Mesenchymal stem cell (in vitro differentiated cells and primary cell): ENCODE data around the gene MYRF.

Experiments used
- DNase-seq: peaks from one replicate; pipeline ENCODE4 v3.0.0-alpha.2; 2013
- H2AFZ ChIP-seq: one replicate; pipeline ENCODE4 v1.6.1; 2013; ENCODE audit warnings: low read depth, mild to moderate bottlenecking, control low read depth, inconsistent platforms, low read length, moderate library complexity
- H2AK5ac ChIP-seq: 2 replicates; pipeline ENCODE4 v1.6.1; 2013; ENCODE audit warnings: low read length, moderate library complexity, mild to moderate bottlenecking, inconsistent platforms; ENCODE audit not compliant: severe bottlenecking
- H2BK120ac ChIP-seq: one replicate; pipeline ENCODE4 v1.6.1; 2013; ENCODE audit warnings: low read depth, mild to moderate bottlenecking, inconsistent platforms, low read length, moderate library complexity
- H2BK12ac ChIP-seq, 2 experiments: one replicate each; pipeline ENCODE4 v1.6.1; 2013; ENCODE audit warnings: inconsistent platforms in 2 of 2, low read length in 2 of 2, mild to moderate bottlenecking in 2 of 2, moderate library complexity in 2 of 2, control low read depth in 1 of 2
- H2BK15ac ChIP-seq: one replicate; pipeline ENCODE4 v1.6.1; 2013; ENCODE audit warnings: mild to moderate bottlenecking, low read depth, inconsistent platforms; ENCODE audit not compliant: poor library complexity, severe bottlenecking
- H2BK5ac ChIP-seq: 2 replicates; pipeline ENCODE4 v1.6.1; 2013; ENCODE audit warnings: low read depth, mild to moderate bottlenecking, low read length, control low read depth, inconsistent platforms; ENCODE audit not compliant: poor library complexity, severe bottlenecking
- H3K14ac ChIP-seq, 2 experiments: one replicate each; pipeline ENCODE4 v1.6.1; 2013; ENCODE audit warnings: inconsistent platforms in 2 of 2, low read length in 2 of 2, control low read depth in 1 of 2, mild to moderate bottlenecking in 1 of 2, moderate library complexity in 1 of 2
- H3K18ac ChIP-seq, 2 experiments: one replicate each; pipeline ENCODE4 v1.6.1; 2013; ENCODE audit warnings: inconsistent platforms in 2 of 2, low read length in 2 of 2, control low read depth in 1 of 2, low read depth in 1 of 2, mild to moderate bottlenecking in 1 of 2
- H3K23ac ChIP-seq, 2 experiments: one replicate each; pipeline ENCODE4 v1.6.1; 2013; ENCODE audit warnings: inconsistent platforms in 2 of 2, low read length in 2 of 2, mild to moderate bottlenecking in 2 of 2, moderate library complexity in 2 of 2, control low read depth in 1 of 2
- H3K27ac ChIP-seq: 2 replicates; pipeline ENCODE4 v1.5.1; 2013; ENCODE audit warnings: mild to moderate bottlenecking, moderate library complexity, low read length, control low read depth, inconsistent platforms; ENCODE audit not compliant: poor library complexity, severe bottlenecking
- H3K27me3 ChIP-seq, 2 experiments: 2 replicates each; pipeline versions ENCODE4 v1.6.1 to v1.7.0; 2013; ENCODE audit warnings: low read length in 2 of 2, mild to moderate bottlenecking in 2 of 2, moderate library complexity in 2 of 2, control low read depth in 1 of 2, inconsistent platforms in 1 of 2; ENCODE audit not compliant: control insufficient read depth in 1 of 2, insufficient read depth in 1 of 2
- H3K36me3 ChIP-seq, 2 experiments: 2 replicates each; pipeline versions ENCODE4 v1.6.1 to v1.7.0; 2013; ENCODE audit warnings: low read length in 2 of 2, control low read depth in 1 of 2, inconsistent platforms in 1 of 2, low read depth in 1 of 2, mild to moderate bottlenecking in 1 of 2; ENCODE audit not compliant: insufficient read depth in 2 of 2, control insufficient read depth in 1 of 2
- H3K4ac ChIP-seq, 2 experiments: one replicate each; pipeline ENCODE4 v1.6.1; 2013; ENCODE audit warnings: inconsistent platforms in 2 of 2, low read length in 2 of 2, mild to moderate bottlenecking in 2 of 2, moderate library complexity in 2 of 2, control low read depth in 1 of 2, low read depth in 1 of 2
- H3K4me1 ChIP-seq: 2 replicates; pipeline ENCODE4 v1.6.1; 2013; ENCODE audit warnings: low read depth, low read length, control low read depth; ENCODE audit not compliant: control insufficient read depth, insufficient read depth
- H3K4me2 ChIP-seq: 2 replicates; pipeline ENCODE4 v1.6.1; 2013; ENCODE audit warnings: low read length, mild to moderate bottlenecking, inconsistent platforms; ENCODE audit not compliant: poor library complexity, severe bottlenecking
- H3K4me3 ChIP-seq, 2 experiments: 2 replicates each; pipeline versions ENCODE4 v1.5.1 to v1.7.0; 2013; ENCODE audit warnings: low read length in 2 of 2, mild to moderate bottlenecking in 2 of 2, control low read depth in 1 of 2, low read depth in 1 of 2; ENCODE audit not compliant: insufficient read depth in 1 of 2
- H3K79me1 ChIP-seq: replicated peaks from 2 replicates; pipeline ENCODE4 v1.6.1; 2013; ENCODE audit warnings: mild to moderate bottlenecking, control low read depth, low read length, inconsistent platforms; ENCODE audit not compliant: poor library complexity, severe bottlenecking
- H3K9ac ChIP-seq: 2 replicates; pipeline ENCODE4 v1.7.0; 2013; ENCODE audit warnings: mild to moderate bottlenecking, low read length, moderate library complexity
- H3K9me3 ChIP-seq: 2 replicates; pipeline ENCODE4 v1.7.0; 2013; ENCODE audit warnings: mild to moderate bottlenecking, low read length; ENCODE audit not compliant: control insufficient read depth
- H4K8ac ChIP-seq: one replicate; pipeline ENCODE4 v1.6.1; 2013; ENCODE audit warnings: inconsistent platforms, mild to moderate bottlenecking, low read length, moderate library complexity
- H4K91ac ChIP-seq: one replicate; pipeline ENCODE4 v1.6.1; 2013; ENCODE audit warnings: mild to moderate bottlenecking, low read length, inconsistent platforms
- WGBS: methylation state at CpG from one replicate; pipeline ENCODE4 v1.1.7; 2013; ENCODE audit warnings: mixed read lengths; 5-methylcytosine and 5-hydroxymethylcytosine counted together

MYRF gene

GRCh38 chr11:61714916-61715315, 37.5 kb upstream of the MYRF start:
- H3K27ac ChIP-seq: no peak overlapping the region
- H2BK5ac ChIP-seq: no peak overlapping the region
- no peak overlapping the region for H3K14ac ChIP-seq
- no peak overlapping the region for H3K9ac ChIP-seq
- no peak overlapping the region for H4K91ac ChIP-seq
- peaks cover 23% of the 10 kb centered on the region for H3K79me1 ChIP-seq
- no peak for DNase-seq
- no peak overlapping the region for H2BK120ac ChIP-seq
- H3K36me3 ChIP-seq: peaks cover 0 to under 1% of the 10 kb centered on the region in 2 experiments
- H3K4me3 ChIP-seq: no peak overlapping the region
- no peak overlapping the region for H2AFZ ChIP-seq
- no peak overlapping the region for H3K4ac ChIP-seq
- H3K4me1 ChIP-seq: peaks cover 40% of the 10 kb centered on the region
- no peak overlapping the region for H3K4me2 ChIP-seq
- no peak overlapping the region for H4K8ac ChIP-seq
- H2BK12ac ChIP-seq: no peak overlapping the region
- no peak overlapping the region for H3K23ac ChIP-seq
- H2AK5ac ChIP-seq: no peak overlapping the region
- no peak overlapping the region for H2BK15ac ChIP-seq
- H3K9me3 ChIP-seq: no peaks in the 10 kb centered on the region
- peaks cover 6 to 8% of the 10 kb centered on the region in 2 experiments for H3K27me3 ChIP-seq
- WGBS: 94% methylated on average over 5 of the region's 5 CpGs
- no peak overlapping the region for H3K18ac ChIP-seq

- Histone ChIP-seq H2BK15ac (no peak overlapping the region), H3K79me1 (peaks cover 31% of the 10 kb centered on the region), H3K27me3 (peaks cover 6 to 8% of the 10 kb centered on the region in 2 experiments), H3K9me3 (no peaks in the 10 kb centered on the region), H2AFZ (no peak overlapping the region), H3K36me3 (peaks cover 0 to 10% of the 10 kb centered on the region in 2 experiments), H4K91ac (no peak overlapping the region), H3K9ac (no peak overlapping the region), H2AK5ac (no peak overlapping the region), H3K4me2 (no peak overlapping the region), H3K14ac (peak overlapping the region in 1 of 2 experiments; percentile 53), H4K8ac (no peak overlapping the region), H2BK120ac (no peak overlapping the region), H3K18ac (no peak overlapping the region), H3K4ac (peak overlapping the region in 1 of 2 experiments; percentile 40), H3K4me1 (peaks cover 44% of the 10 kb centered on the region), H3K27ac (no peak overlapping the region), H2BK5ac (no peak overlapping the region), H3K4me3 (no peak overlapping the region), H3K23ac (no peak overlapping the region), H2BK12ac (peak overlapping the region in 1 of 2 experiments; percentile 40)
- WGBS: 77% methylated on average over 4 of the region's 4 CpGs
- no peak for DNase-seq
These were observed 36.6 kb upstream of the MYRF start for GRCh38 chr11:61715867-61716266.

- H3K23ac ChIP-seq: no peak overlapping the region
- H3K27ac ChIP-seq: no peak overlapping the region
- peaks cover 6 to 8% of the 10 kb centered on the region in 2 experiments for H3K27me3 ChIP-seq
- H2BK12ac ChIP-seq: no peak overlapping the region
- no peak overlapping the region for H2BK120ac ChIP-seq
- H3K36me3 ChIP-seq: peaks cover 0 to 14% of the 10 kb centered on the region in 2 experiments
- DNase-seq: no peak
- H4K8ac ChIP-seq: peak overlapping the region; percentile 5
- no peak overlapping the region for H3K4me3 ChIP-seq
- H3K4me2 ChIP-seq: no peak overlapping the region
- no peak overlapping the region for H4K91ac ChIP-seq
- H2AK5ac ChIP-seq: no peak overlapping the region
- no peak overlapping the region for H3K9ac ChIP-seq
- 83% methylated on average over 13 of the region's 13 CpGs for WGBS
- no peak overlapping the region for H2AFZ ChIP-seq
- H3K18ac ChIP-seq: no peak overlapping the region
- peaks cover 44% of the 10 kb centered on the region for H3K4me1 ChIP-seq
- H3K9me3 ChIP-seq: no peaks in the 10 kb centered on the region
- H3K79me1 ChIP-seq: peaks cover 34% of the 10 kb centered on the region
- H3K14ac ChIP-seq: no peak overlapping the region
- no peak overlapping the region for H2BK15ac ChIP-seq
- no peak overlapping the region for H3K4ac ChIP-seq
- no peak overlapping the region for H2BK5ac ChIP-seq
These were observed 35.8 kb upstream of the MYRF start for GRCh38 chr11:61716478-61717285.

- Histone ChIP-seq H3K9me3 (no peaks in the 10 kb centered on the region), H3K4ac (peak overlapping the region; percentile 43 to 78), H2BK12ac (peak overlapping the region; percentile 9 to 91), H4K8ac (peak overlapping the region; percentile 90), H2BK5ac (no peak overlapping the region), H3K18ac (peak overlapping the region; percentile 29 to 61), H3K79me1 (peaks cover 33% of the 10 kb centered on the region), H3K4me3 (no peak overlapping the region), H2AFZ (no peak overlapping the region), H3K4me2 (no peak overlapping the region), H3K14ac (peak overlapping the region in 1 of 2 experiments; percentile 37), H3K36me3 (peaks cover 0 to 19% of the 10 kb centered on the region in 2 experiments), H2BK15ac (no peak overlapping the region), H2AK5ac (peak overlapping the region; percentile 24), H3K23ac (peak overlapping the region in 1 of 2 experiments; percentile 57), H3K4me1 (peaks cover 44% of the 10 kb centered on the region), H3K27ac (no peak overlapping the region), H3K9ac (peak overlapping the region; percentile 74), H4K91ac (peak overlapping the region; percentile 80), H2BK120ac (no peak overlapping the region), H3K27me3 (peaks cover 6 to 8% of the 10 kb centered on the region in 2 experiments)
- WGBS: 94% methylated on average over 19 of the region's 19 CpGs
- no peak for DNase-seq
These were observed 35.0 kb upstream of the MYRF start for GRCh38 chr11:61717286-61718033.
